OCI-LY3 (cell line): ENCODE data around the gene BRK1.

Experiments used
- CTCF ChIP-seq: fragments of 200-600, 300-600 bp; sonication (generic); IDR thresholded peaks from 2 replicates; pipeline ENCODE4 v1.5.1; 2014; ENCODE audit warnings: antibody characterized with exemption, low read length, low read depth
- EZH2phosphoT487 ChIP-seq: fragments of 200-600 bp; shearing (Covaris generic); IDR thresholded peaks from 2 replicates; pipeline ENCODE4 v1.6.1; 2018; ENCODE audit warnings: antibody characterized with exemption, mixed run types, low read depth

- TF ChIP-seq EZH2phosphoT487, result no peak
- TF ChIP-seq CTCF, result no peak
These were observed 55.5 kb downstream of the BRK1 start for GRCh38 chr3:10170915-10171478.
